ENCODE results near the gene NOTCH2.
"Not testable (repeated sequence)": the region's sequence is repeated elsewhere in the genome, so short reads cannot be mapped to it uniquely, and the experiment has no call there.

NOTCH2 gene

GRCh38 chr1:119975582-119976254 is 93.7 kb downstream of the NOTCH2 start:
- not testable (repeated sequence) for DNase-seq (ENCODE audit: low read depth in 2 of 3, low spot score in 2 of 3)

- no peak for DNase-seq (ENCODE audit: low read depth in 2 of 3, low spot score in 2 of 3)
Measured at GRCh38 chr1:119975006-119975405, 94.5 kb downstream of the NOTCH2 start.

GRCh38 chr1:119974013-119974412 is 95.4 kb downstream of the NOTCH2 start:
- DNase-seq (ENCODE audit: low read depth in 2 of 3, low spot score in 2 of 3): no peak

GRCh38 chr1:119971710-119972570 is 97.5 kb downstream of the NOTCH2 start:
- no peak for DNase-seq (ENCODE audit: low read depth in 2 of 3, low spot score in 2 of 3)

GRCh38 chr1:119968601-119969000 is 100.9 kb downstream of the NOTCH2 start:
- DNase-seq (ENCODE audit: low read depth in 2 of 3, low spot score in 2 of 3): no peak

GRCh38 chr1:119968068-119968492 is 101.4 kb downstream of the NOTCH2 start:
- DNase-seq (ENCODE audit: low read depth in 2 of 3, low spot score in 2 of 3): peak; percentile 42 to 66 (median 64)

- DNase-seq (ENCODE audit: low read depth in 2 of 3, low spot score in 2 of 3): no peak
Measured at GRCh38 chr1:119966681-119967080, 102.8 kb downstream of the NOTCH2 start.

- DNase-seq (ENCODE audit: low read depth in 2 of 3, low spot score in 2 of 3): no peak
Measured at GRCh38 chr1:119966020-119966419, 103.4 kb downstream of the NOTCH2 start.

- DNase-seq (ENCODE audit: low read depth in 2 of 3, low spot score in 2 of 3): no peak
Measured at GRCh38 chr1:119964673-119965363, 104.6 kb downstream of the NOTCH2 start.

GRCh38 chr1:119962296-119962968 is 107.0 kb downstream of the NOTCH2 start:
- no peak for DNase-seq (ENCODE audit: low read depth in 2 of 3, low spot score in 2 of 3)

GRCh38 chr1:119960501-119960900 is 109.0 kb downstream of the NOTCH2 start:
- DNase-seq (ENCODE audit: low read depth in 2 of 3, low spot score in 2 of 3): no peak

GRCh38 chr1:119959268-119960220 is 109.9 kb downstream of the NOTCH2 start:
- no peak for DNase-seq (ENCODE audit: low read depth in 2 of 3, low spot score in 2 of 3)

- DNase-seq (ENCODE audit: low read depth in 2 of 3, low spot score in 2 of 3): no peak
Measured at GRCh38 chr1:119958223-119958622, 111.2 kb downstream of the NOTCH2 start.

- DNase-seq (ENCODE audit: low read depth in 2 of 3, low spot score in 2 of 3): no peak
Measured at GRCh38 chr1:119956306-119956705, 113.2 kb downstream of the NOTCH2 start.

GRCh38 chr1:119954476-119955422 is 114.7 kb downstream of the NOTCH2 start:
- no peak for DNase-seq (ENCODE audit: low read depth in 2 of 3, low spot score in 2 of 3)

GRCh38 chr1:119953266-119953998 is 116.0 kb downstream of the NOTCH2 start:
- no peak for DNase-seq (ENCODE audit: low read depth in 2 of 3, low spot score in 2 of 3)

GRCh38 chr1:119952496-119952895 is 117.0 kb downstream of the NOTCH2 start:
- DNase-seq (ENCODE audit: low read depth in 2 of 3, low spot score in 2 of 3): no peak

Measured in activated CD8-positive, alpha-beta memory T cell treated with anti-CD3 and anti-CD28 coated beads for 48 hours (primary cell).